IMR-90 (cell line): ENCODE measurements around the gene INPP5A.

Source experiments
- CTCF ChIP-seq: conservative IDR thresholded peaks from 2 replicates; pipeline ENCODE4 v1.5.1; 2012; ENCODE audit warnings: mild to moderate bottlenecking, low read depth, low read length, improper control_type of control experiment
- POLR2A ChIP-seq: IDR thresholded peaks from 2 replicates; pipeline ENCODE4 v1.6.1; 2012; ENCODE audit warnings: mild to moderate bottlenecking, low read depth, low read length
- SMC3 ChIP-seq: fragments of 150-350 bp; IDR thresholded peaks from 2 replicates; pipeline ENCODE4 v1.6.1; 2016; ENCODE audit warnings: low read depth, mild to moderate bottlenecking, antibody characterized with exemption, low read length, moderate library complexity

- no peak for TF ChIP-seq POLR2A
- no peak for TF ChIP-seq SMC3
- no peak for TF ChIP-seq CTCF
Measured at GRCh38 chr10:132740588-132740987, 203.0 kb downstream of the INPP5A start.
